ENCODE results near the gene EHMT1.

DNA sequence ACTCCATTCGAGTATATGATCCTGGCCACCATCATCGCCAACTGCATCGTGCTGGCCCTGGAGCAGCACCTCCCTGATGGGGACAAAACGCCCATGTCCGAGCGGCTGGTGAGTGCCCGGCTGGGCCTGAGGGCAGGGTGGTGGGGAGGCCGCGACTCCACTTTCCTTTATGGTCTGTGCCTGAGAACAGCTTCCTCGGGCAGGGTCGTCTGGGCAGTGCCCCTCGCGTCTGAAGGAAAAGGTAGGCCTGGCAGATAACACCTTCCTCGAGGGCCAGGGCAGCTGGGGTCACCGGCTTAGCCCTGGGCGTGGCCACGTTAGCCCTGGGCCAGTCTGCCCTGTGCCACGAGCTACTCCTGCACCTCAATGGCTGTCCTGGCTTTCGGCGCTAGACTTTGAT, 260.2 kb downstream of the EHMT1 start:
- no peak for TF ChIP-seq EP300 (IDR thresholded peaks at IDR 0.05)
- TF ChIP-seq POLR2AphosphoS5 (IDR thresholded peaks at IDR 0.05), result no peak
